Measurements from ENCODE around the gene FAM131C. TPM values are rescaled to one million over a fixed set of nuclear protein-coding genes. Genes with fewer than 3 reads are reported as not detected.

The FAM131C gene
- total RNA-seq, 2 donors from 2014 or later: not detected

- Mint-ChIP-seq H3K36me3 (no peaks in the 10 kb centered on the region), H3K9me3 (no peaks in the 10 kb centered on the region), H3K27me3 (peaks cover 27 to 30% of the 10 kb centered on the region in 2 donors), H3K4me3 (no peak overlapping the region), H3K4me1 (ENCODE audit: low read depth in 2 of 2) (peaks cover 5 to 10% of the 10 kb centered on the region in 2 donors), H3K27ac (no peak overlapping the region)
- no peak for ATAC-seq
- no peak for DNase-seq (ENCODE audit: low spot score)
Observed at GRCh38 chr1:16092923-16093511, 19.6 kb upstream of the FAM131C start.

GRCh38 chr1:16092097-16092922 lies 18.9 kb upstream of the FAM131C start:
- H3K27ac Mint-ChIP-seq: peak overlapping the region in 1 of 2 donors; percentile 45
- no peak overlapping the region for H3K4me3 Mint-ChIP-seq
- no peaks in the 10 kb centered on the region for H3K9me3 Mint-ChIP-seq
- no peaks in the 10 kb centered on the region for H3K36me3 Mint-ChIP-seq
- DNase-seq (ENCODE audit: low spot score): no peak
- peaks cover 27 to 30% of the 10 kb centered on the region in 2 donors for H3K27me3 Mint-ChIP-seq
- H3K4me1 Mint-ChIP-seq (ENCODE audit: low read depth in 2 of 2): peaks cover 5 to 10% of the 10 kb centered on the region in 2 donors
- peak in 1 of 2 donors; percentile 43 for ATAC-seq

- no peaks in the 10 kb centered on the region for H3K9me3 Mint-ChIP-seq
- H3K36me3 Mint-ChIP-seq: no peaks in the 10 kb centered on the region
- no peak overlapping the region for H3K4me3 Mint-ChIP-seq
- peaks cover 19 to 24% of the 10 kb centered on the region in 2 donors for H3K27me3 Mint-ChIP-seq
- DNase-seq (ENCODE audit: low spot score) (no peak), ATAC-seq (peak in 1 of 2 donors; percentile 11)
- no peak overlapping the region for H3K27ac Mint-ChIP-seq
- H3K4me1 Mint-ChIP-seq (ENCODE audit: low read depth in 2 of 2): peaks cover 5 to 10% of the 10 kb centered on the region in 2 donors
Observed at GRCh38 chr1:16091296-16091695, 17.8 kb upstream of the FAM131C start.

- H3K4me1 Mint-ChIP-seq (ENCODE audit: low read depth in 2 of 2): peaks cover 5 to 11% of the 10 kb centered on the region in 2 donors
- DNase-seq (ENCODE audit: low spot score): no peak
- H3K9me3 Mint-ChIP-seq: no peaks in the 10 kb centered on the region
- peaks cover 15 to 18% of the 10 kb centered on the region in 2 donors for H3K27me3 Mint-ChIP-seq
- no peak overlapping the region for H3K4me3 Mint-ChIP-seq
- H3K36me3 Mint-ChIP-seq: no peaks in the 10 kb centered on the region
- no peak overlapping the region for H3K27ac Mint-ChIP-seq
- ATAC-seq: no peak
Observed at GRCh38 chr1:16090076-16090826, 16.8 kb upstream of the FAM131C start.

- Mint-ChIP-seq H3K27ac (no peak overlapping the region), H3K9me3 (no peaks in the 10 kb centered on the region), H3K4me3 (no peak overlapping the region), H3K36me3 (no peaks in the 10 kb centered on the region), H3K27me3 (peaks cover 10 to 14% of the 10 kb centered on the region in 2 donors), H3K4me1 (ENCODE audit: low read depth in 2 of 2) (peaks cover 2 to 6% of the 10 kb centered on the region in 2 donors)
- no peak for ATAC-seq
- DNase-seq (ENCODE audit: low spot score): no peak
Observed at GRCh38 chr1:16088996-16089395, 15.5 kb upstream of the FAM131C start.

GRCh38 chr1:16088351-16088911 lies 15.0 kb upstream of the FAM131C start:
- Mint-ChIP-seq H3K4me1 (ENCODE audit: low read depth in 2 of 2) (peaks cover 0 to 2% of the 10 kb centered on the region in 2 donors), H3K36me3 (no peaks in the 10 kb centered on the region), H3K9me3 (no peaks in the 10 kb centered on the region), H3K27ac (no peak overlapping the region), H3K4me3 (no peak overlapping the region), H3K27me3 (peaks cover 7 to 13% of the 10 kb centered on the region in 2 donors)
- no peak for DNase-seq (ENCODE audit: low spot score)
- no peak for ATAC-seq

- peaks cover 7 to 10% of the 10 kb centered on the region in 2 donors for H3K27me3 Mint-ChIP-seq
- DNase-seq (ENCODE audit: low spot score) (no peak), ATAC-seq (no peak)
- H3K9me3 Mint-ChIP-seq: no peaks in the 10 kb centered on the region
- H3K36me3 Mint-ChIP-seq: no peaks in the 10 kb centered on the region
- H3K27ac Mint-ChIP-seq: no peak overlapping the region
- H3K4me1 Mint-ChIP-seq (ENCODE audit: low read depth in 2 of 2): peaks cover 0 to 2% of the 10 kb centered on the region in 2 donors
- no peak overlapping the region for H3K4me3 Mint-ChIP-seq
Observed at GRCh38 chr1:16087733-16088132, 14.3 kb upstream of the FAM131C start.

GRCh38 chr1:16085522-16085921 lies 12.1 kb upstream of the FAM131C start:
- Mint-ChIP-seq H3K4me3 (no peak overlapping the region), H3K36me3 (no peaks in the 10 kb centered on the region), H3K4me1 (ENCODE audit: low read depth in 2 of 2) (peaks cover 0 to 5% of the 10 kb centered on the region in 2 donors), H3K27ac (no peak overlapping the region), H3K9me3 (no peaks in the 10 kb centered on the region), H3K27me3 (peaks cover 0 to 2% of the 10 kb centered on the region in 2 donors)
- DNase-seq (ENCODE audit: low spot score) (no peak), ATAC-seq (no peak)

- Mint-ChIP-seq H3K27me3 (peaks cover 0 to 2% of the 10 kb centered on the region in 2 donors), H3K9me3 (no peaks in the 10 kb centered on the region), H3K36me3 (no peaks in the 10 kb centered on the region), H3K27ac (no peak overlapping the region), H3K4me3 (no peak overlapping the region), H3K4me1 (ENCODE audit: low read depth in 2 of 2) (peaks cover 5 to 11% of the 10 kb centered on the region in 2 donors)
- ATAC-seq: no peak
- DNase-seq (ENCODE audit: low spot score): no peak
Observed at GRCh38 chr1:16083486-16083885, 10.0 kb upstream of the FAM131C start.

GRCh38 chr1:16082283-16083038 lies 9.0 kb upstream of the FAM131C start:
- Mint-ChIP-seq H3K9me3 (no peaks in the 10 kb centered on the region), H3K27ac (no peak overlapping the region), H3K27me3 (peaks cover 0 to 2% of the 10 kb centered on the region in 2 donors), H3K36me3 (no peaks in the 10 kb centered on the region), H3K4me1 (ENCODE audit: low read depth in 2 of 2) (peaks cover 5 to 14% of the 10 kb centered on the region in 2 donors), H3K4me3 (no peak overlapping the region)
- peak; percentile 53 to 66 for ATAC-seq
- DNase-seq (ENCODE audit: low spot score): no peak

GRCh38 chr1:16081636-16082035 lies 8.2 kb upstream of the FAM131C start:
- H3K27ac Mint-ChIP-seq: no peak overlapping the region
- peaks cover 5 to 14% of the 10 kb centered on the region in 2 donors for H3K4me1 Mint-ChIP-seq (ENCODE audit: low read depth in 2 of 2)
- H3K9me3 Mint-ChIP-seq: no peaks in the 10 kb centered on the region
- ATAC-seq (no peak), DNase-seq (ENCODE audit: low spot score) (no peak)
- peaks cover 0 to 2% of the 10 kb centered on the region in 2 donors for H3K27me3 Mint-ChIP-seq
- no peak overlapping the region for H3K4me3 Mint-ChIP-seq
- no peaks in the 10 kb centered on the region for H3K36me3 Mint-ChIP-seq

GRCh38 chr1:16080422-16081150 lies 7.1 kb upstream of the FAM131C start:
- Mint-ChIP-seq H3K9me3 (no peaks in the 10 kb centered on the region), H3K4me1 (ENCODE audit: low read depth in 2 of 2) (peaks cover 5 to 14% of the 10 kb centered on the region in 2 donors), H3K4me3 (no peak overlapping the region), H3K27ac (no peak overlapping the region), H3K36me3 (no peaks in the 10 kb centered on the region), H3K27me3 (peaks cover 0 to 4% of the 10 kb centered on the region in 2 donors)
- no peak for ATAC-seq
- no peak for DNase-seq (ENCODE audit: low spot score)

Measured in natural killer cell treated with Interleukin-12 subunit alpha and Interleukin-12 subunit beta and Interleukin-15 and Interleukin-18, amount 100 ng/mL, for 72 hours (primary cell).